Mucosa of descending colon (tissue), 3 donors: Measurements from ENCODE around the gene WDR19. TPM values are rescaled to one million over a fixed set of nuclear protein-coding genes. Genes with fewer than 3 reads are reported as not detected.
"Not testable (repeated sequence)": the region's sequence is repeated elsewhere in the genome, so short reads cannot be mapped to it uniquely, and the experiment has no call there.

ENCODE experiments used
- ATAC-seq: fragments of 200-7000 bp; cut with Tn5 transposase; one replicate; pipeline ENCODE4 v1.9.1; 2020; ENCODE audit warnings: mild to moderate bottlenecking, moderate library complexity
- DNase-seq, 3 donors: peaks; one replicate each; pipeline ENCODE4 v3.0.0-alpha.2; 2020
- H3K36me3 ChIP-seq: fragments of 200-600 bp; one replicate; pipeline ENCODE4 v1.8.0; 2021; ENCODE audit warnings: low read depth, mild to moderate bottlenecking
- H3K4me1 ChIP-seq: fragments of 200-600 bp; one replicate; pipeline ENCODE4 v1.8.0; 2021; ENCODE audit warnings: low read depth, mild to moderate bottlenecking
- H3K4me3 ChIP-seq: fragments of 200-600 bp; one replicate; pipeline ENCODE4 v1.8.0; 2021; ENCODE audit warnings: mild to moderate bottlenecking
- H3K9me3 ChIP-seq: fragments of 200-600 bp; one replicate; pipeline ENCODE4 v1.8.0; 2021; ENCODE audit warnings: mild to moderate bottlenecking
- CTCF ChIP-seq: fragments of 200-600 bp; IDR thresholded peaks from one replicate; pipeline ENCODE4 v1.8.0; 2022; ENCODE audit warnings: antibody characterized with exemption, mild to moderate bottlenecking
- intact Hi-C, 2 donors: fragments of 100-400 bp; cut with DNase I in 1 of 2; cut with micrococcal nuclease in 1 of 2; formaldehyde crosslinking; loops; one replicate each; pipeline versions ENCODE4 v1.11.0 to v1.11.1; 2022; cut with DNase I, micrococcal nuclease
- total RNA-seq, 3 donors: library from RNA; stranded (reverse); fragmentation: NEBNext Ultra II Directional in 2 of 3; extraction: Animal tissue kit (Norgen Biotek cat#: 25700) in 2 of 3; gene quantifications; one replicate each; pipeline versions ENCODE4 v1.2.1 to v1.2.4, GENCODE V29; 2021 to 2023
- donor health status: DM: no; HTN: no; CAD: no; lungs with moderate emphysema.
- donor health status: DM: no; HTN: no; CAD: no.
- donor health status: DM: no; HTN: yes; CAD: no.

Gene WDR19
- total RNA-seq, 3 donors from 2014 or later: 6.7 to 29.5 (median 12.0) TPM

- intact Hi-C loops: no loop called here
- H3K9me3 ChIP-seq: no peaks in the 10 kb centered on the region
- ATAC-seq (no peak), DNase-seq (no peak)
- no peaks in the 10 kb centered on the region for H3K4me1 ChIP-seq
- no peak overlapping the region for H3K4me3 ChIP-seq
- no peak for TF ChIP-seq CTCF
- H3K36me3 ChIP-seq: no peaks in the 10 kb centered on the region
Measured at GRCh38 chr4:39274503-39274902, 92.2 kb downstream of the WDR19 start.

- H3K9me3 ChIP-seq, DNase-seq, ATAC-seq, H3K4me1 ChIP-seq, H3K4me3 ChIP-seq, intact Hi-C loops, H3K36me3 ChIP-seq: not testable (repeated sequence)
Measured at GRCh38 chr4:39277661-39278060, 95.3 kb downstream of the WDR19 start.

GRCh38 chr4:39278476-39278875 is 96.1 kb downstream of the WDR19 start:
- DNase-seq: no peak
- intact Hi-C loops: no loop called here
- TF ChIP-seq CTCF: no peak
- Histone ChIP-seq H3K4me3 (no peak overlapping the region), H3K36me3 (no peaks in the 10 kb centered on the region), H3K9me3 (no peaks in the 10 kb centered on the region), H3K4me1 (no peaks in the 10 kb centered on the region)
- ATAC-seq: no peak

GRCh38 chr4:39279416-39279815 is 97.1 kb downstream of the WDR19 start:
- TF ChIP-seq CTCF: no peak
- H3K36me3 ChIP-seq: no peaks in the 10 kb centered on the region
- no peak overlapping the region for H3K4me3 ChIP-seq
- DNase-seq: no peak
- no peaks in the 10 kb centered on the region for H3K9me3 ChIP-seq
- intact Hi-C loops: no loop called here
- no peaks in the 10 kb centered on the region for H3K4me1 ChIP-seq
- no peak for ATAC-seq

- no peak for ATAC-seq
Measured at GRCh38 chr4:39280770-39281169, 98.4 kb downstream of the WDR19 start.

GRCh38 chr4:39285111-39285795 is 102.9 kb downstream of the WDR19 start:
- DNase-seq (no peak), ATAC-seq (no peak)
- H3K36me3 ChIP-seq: no peaks in the 10 kb centered on the region
- H3K4me1 ChIP-seq: no peaks in the 10 kb centered on the region
- TF ChIP-seq CTCF: no peak
- no peaks in the 10 kb centered on the region for H3K9me3 ChIP-seq
- intact Hi-C loops: no loop called here
- H3K4me3 ChIP-seq: no peak overlapping the region

More at GRCh38 chr4:39280770-39281169, 98.4 kb downstream of the WDR19 start:
- Histone ChIP-seq H3K36me3 (no peaks in the 10 kb centered on the region), H3K4me3 (no peak overlapping the region), H3K9me3 (no peaks in the 10 kb centered on the region), H3K4me1 (no peaks in the 10 kb centered on the region)
- intact Hi-C loops: no loop called here
- no peak for TF ChIP-seq CTCF
- DNase-seq: no peak
